ENCODE data around the gene FALEC. TPM values are rescaled to one million over a fixed set of nuclear protein-coding genes. Genes with fewer than 3 reads are reported as not detected.

Gene FALEC
- total and polyA plus RNA-seq, 2 of the 8 experiments (the other 6 are each of a cell fraction or from before 2014, with no cell fraction given) = not detected

DNA sequence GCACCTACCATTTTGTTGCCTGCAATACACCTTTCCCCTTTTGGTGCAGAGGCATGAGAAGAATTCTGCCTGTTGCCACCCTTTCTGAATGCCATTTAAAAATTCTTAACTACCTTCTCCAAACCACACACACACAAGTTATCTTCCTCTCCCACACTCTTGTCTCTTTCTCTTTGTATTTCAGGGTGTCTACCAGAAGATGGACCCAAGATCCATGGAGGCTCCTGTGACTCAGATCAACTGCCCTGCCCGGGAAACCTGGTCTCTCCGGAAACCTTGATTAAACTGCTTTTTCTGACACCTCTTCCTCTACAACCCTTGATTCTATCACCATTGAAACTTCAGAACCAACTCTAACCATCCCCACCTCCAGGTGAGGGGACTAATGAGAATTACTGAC is 30.7 kb upstream of the FALEC start:
- H3K79me1 ChIP-seq (ENCODE audit: low read depth, low read length) = no peaks in the 10 kb centered on the region
- H3K27me3 ChIP-seq (replicated peaks in 1 of 4; ENCODE audit: control insufficient read depth in 3 of 4, extremely low read depth in 1 of 4, insufficient read depth in 3 of 4, low read length in 3 of 4) = no peaks in the 10 kb centered on the region
- no peak overlapping the region for H2BK5ac ChIP-seq (ENCODE audit: low read depth, low read length)
- no peaks in the 10 kb centered on the region for H4K20me1 ChIP-seq (replicated peaks in 1 of 2; ENCODE audit: control insufficient read depth in 1 of 2, insufficient read depth in 2 of 2, low read length in 2 of 2)
- H3K79me2 ChIP-seq (ENCODE audit: control insufficient read depth in 1 of 2, insufficient read depth in 2 of 2, low read length in 2 of 2) = peaks cover 0 to 10% of the 10 kb centered on the region in 2 experiments; a peak in 2 of 4 replicates
- no peak for DNase-seq (ENCODE audit: low read depth in 1 of 2, low spot score in 2 of 2)
- no peak overlapping the region for H2BK120ac ChIP-seq (replicated peaks; ENCODE audit: low read depth, low read length)
- H4K5ac ChIP-seq (ENCODE audit: insufficient read length, low read depth, low read length) = no peak overlapping the region
- no peak overlapping the region for H3K4me3 ChIP-seq (ENCODE audit: extremely low read depth in 1 of 4, insufficient read depth in 2 of 4, low read depth in 3 of 4, low read length in 4 of 4)
- H2BK12ac ChIP-seq (ENCODE audit: low read depth, low read length) = no peak overlapping the region
- H3K4me1 ChIP-seq (replicated peaks in 1 of 4; ENCODE audit: control insufficient read depth in 3 of 4, insufficient read depth in 4 of 4, low read length in 3 of 4) = peaks cover 0 to 4% (median 1%) of the 10 kb centered on the region in 4 experiments; a peak in 5 of 7 replicates
- ChIA-PET CTCF (ENCODE audit: partially characterized antibody) (interaction anchor here (1.0 to 1.6 kb wide), 5 partner anchors 20 to 76 kb away, joined by 4 to 13 read pairs (median 5); partner anchors contain the start of gene FALEC), POLR2A (ENCODE audit: partially characterized antibody) (no interaction called here)
- FAIRE-seq = no peak
- H2BK15ac ChIP-seq (ENCODE audit: low read length) = no peak overlapping the region; the same call in 1 of the 2 replicates
- peak overlapping the region; percentile 86; the same call in 1 of the 2 replicates for H2AFZ ChIP-seq (ENCODE audit: low read length)
- H2BK20ac ChIP-seq (ENCODE audit: low read length) = no peak overlapping the region
- H4K91ac ChIP-seq (replicated peaks; ENCODE audit: insufficient read length, low read length) = no peak overlapping the region
- 81% methylated on average over 2 of the region's 2 CpGs; no CpG with 5 or more reads in 1 of the 2 experiments for WGBS, 2 experiments (ENCODE audit: extremely low coverage in 1 of 2, insufficient coverage in 1 of 2, insufficient read length in 1 of 2, insufficient replicate concordance in 2 of 2, low coverage in 1 of 2, low lambda C conversion rate in 2 of 2, missing lambda C conversion rate in 1 of 2)
- no peak overlapping the region for H4K8ac ChIP-seq (ENCODE audit: extremely low read depth, insufficient read depth, low read length)
- H3K56ac ChIP-seq (replicated peaks; ENCODE audit: insufficient read length, low read depth, low read length) = no peak overlapping the region
- no peaks in the 10 kb centered on the region for H3K9me3 ChIP-seq (ENCODE audit: insufficient read depth in 2 of 2, low read depth in 1 of 2, low read length in 1 of 2)
- H3K4ac ChIP-seq (replicated peaks; ENCODE audit: insufficient read length, low read depth, low read length) = no peak overlapping the region
- H3K4me2 ChIP-seq (ENCODE audit: insufficient read depth in 1 of 2, low read depth in 2 of 2, low read length in 2 of 2) = no peak overlapping the region
- peaks cover 0 to 12% (median 4%) of the 10 kb centered on the region in 4 experiments; a peak in 4 of 8 replicates for H3K36me3 ChIP-seq (ENCODE audit: control insufficient read depth in 2 of 4, insufficient read depth in 4 of 4, low read length in 3 of 4)
- no peak overlapping the region for H3K23ac ChIP-seq (ENCODE audit: insufficient read length)
- peaks cover 6% of the 10 kb centered on the region; the same call in 1 of the 2 replicates for H3K23me2 ChIP-seq (ENCODE audit: low read depth, low read length)
- H2AK5ac ChIP-seq (ENCODE audit: low read depth, low read length) = no peak overlapping the region
- no peak overlapping the region for H3K27ac ChIP-seq (ENCODE audit: low read depth, low read length)
- no peak overlapping the region for H3K14ac ChIP-seq (ENCODE audit: insufficient read length)
- H3K9ac ChIP-seq (replicated peaks in 1 of 4; ENCODE audit: extremely low read depth in 1 of 4, low read depth in 3 of 4, low read length in 3 of 4) = no peak overlapping the region
- H3K18ac ChIP-seq (ENCODE audit: extremely low read depth, low read length) = no peak overlapping the region
- TF ChIP-seq, protein P1, sequence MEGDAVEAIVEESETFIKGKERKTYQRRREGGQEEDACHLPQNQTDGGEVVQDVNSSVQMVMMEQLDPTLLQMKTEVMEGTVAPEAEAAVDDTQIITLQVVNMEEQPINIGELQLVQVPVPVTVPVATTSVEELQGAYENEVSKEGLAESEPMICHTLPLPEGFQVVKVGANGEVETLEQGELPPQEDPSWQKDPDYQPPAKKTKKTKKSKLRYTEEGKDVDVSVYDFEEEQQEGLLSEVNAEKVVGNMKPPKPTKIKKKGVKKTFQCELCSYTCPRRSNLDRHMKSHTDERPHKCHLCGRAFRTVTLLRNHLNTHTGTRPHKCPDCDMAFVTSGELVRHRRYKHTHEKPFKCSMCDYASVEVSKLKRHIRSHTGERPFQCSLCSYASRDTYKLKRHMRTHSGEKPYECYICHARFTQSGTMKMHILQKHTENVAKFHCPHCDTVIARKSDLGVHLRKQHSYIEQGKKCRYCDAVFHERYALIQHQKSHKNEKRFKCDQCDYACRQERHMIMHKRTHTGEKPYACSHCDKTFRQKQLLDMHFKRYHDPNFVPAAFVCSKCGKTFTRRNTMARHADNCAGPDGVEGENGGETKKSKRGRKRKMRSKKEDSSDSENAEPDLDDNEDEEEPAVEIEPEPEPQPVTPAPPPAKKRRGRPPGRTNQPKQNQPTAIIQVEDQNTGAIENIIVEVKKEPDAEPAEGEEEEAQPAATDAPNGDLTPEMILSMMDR (IDR thresholded peaks at IDR 0.05; ENCODE audit: control extremely low read depth in 1 of 3, insufficient read depth in 1 of 3, low read depth in 1 of 3, low read length in 3 of 3) = peak in 2 of 3 experiments; percentile 15 to 16; a peak in 2 of 4 replicates
- TF ChIP-seq EGR1 (IDR thresholded peaks at IDR 0.05; ENCODE audit: borderline replicate concordance, low read depth, low read length) (no peak), RXRA (IDR thresholded peaks at IDR 0.05; ENCODE audit: insufficient read depth, low read depth, low read length) (no peak), EZH2 (IDR thresholded peaks at IDR 0.05; ENCODE audit: low read depth, low read length, severe bottlenecking) (no peak), YY1 (IDR thresholded peaks at IDR 0.05; ENCODE audit: low read depth, low read length) (no peak), TEAD4 (IDR thresholded peaks at IDR 0.05; ENCODE audit: low read depth, low read length) (no peak), KDM4A (IDR thresholded peaks at IDR 0.05; ENCODE audit: low read depth, low read length, severe bottlenecking) (no peak), BCL11A (IDR thresholded peaks at IDR 0.05; ENCODE audit: low read depth in 2 of 2, low read length in 2 of 2) (no peak), CEBPB (IDR thresholded peaks at IDR 0.05; ENCODE audit: low read depth, low read length) (no peak), NRF1 (IDR thresholded peaks at IDR 0.05; ENCODE audit: low read depth, low read length) (no peak), RAD21 (IDR thresholded peaks at IDR 0.05 in 1 of 2, conservative IDR thresholded peaks at IDR 0.05 in 1 of 2; ENCODE audit: low read depth in 2 of 2, low read length in 2 of 2) (peak; percentile 37 to 58)
